Ishikawa (cell line): ENCODE data around the gene STK11IP.

Source experiments
- CEBPB ChIP-seq: IDR thresholded peaks from 2 replicates; pipeline ENCODE4 v1.6.1; 2012
- CREB1 ChIP-seq: IDR thresholded peaks from 2 replicates; pipeline ENCODE4 v1.6.1; 2012; ENCODE audit warnings: low read depth
- EGR1 ChIP-seq: IDR thresholded peaks from 2 replicates; pipeline ENCODE4 v1.6.1; 2012
- EP300 ChIP-seq: IDR thresholded peaks from 2 replicates; pipeline ENCODE4 v1.6.1; 2012; ENCODE audit warnings: borderline replicate concordance
- FOXM1 ChIP-seq: IDR thresholded peaks from 2 replicates; pipeline ENCODE4 v1.6.1; 2012; ENCODE audit warnings: low read depth, borderline replicate concordance
- NFIC ChIP-seq: IDR thresholded peaks from 2 replicates; pipeline ENCODE4 v1.6.1; 2012
- RAD21 ChIP-seq: IDR thresholded peaks from 2 replicates; pipeline ENCODE4 v1.6.1; 2012; ENCODE audit warnings: low read depth
- TAF1 ChIP-seq: IDR thresholded peaks from 2 replicates; pipeline ENCODE4 v1.6.1; 2012; ENCODE audit warnings: low read depth, mild to moderate bottlenecking
- TEAD4 ChIP-seq: IDR thresholded peaks from 2 replicates; pipeline ENCODE4 v1.6.1; 2012
- YY1 ChIP-seq: IDR thresholded peaks from 2 replicates; pipeline ENCODE4 v1.6.1; 2012; ENCODE audit warnings: low read depth
- TF ChIP-seq, protein P1 (sequence below): IDR thresholded peaks from 2 replicates; pipeline ENCODE4 v1.6.1; 2012
- TF ChIP-seq, protein P2 (sequence below): IDR thresholded peaks from 2 replicates; pipeline ENCODE4 v1.6.1; 2012
- TF ChIP-seq, protein P3 (sequence below): IDR thresholded peaks from 2 replicates; pipeline ENCODE4 v1.6.1; 2012; ENCODE audit warnings: low read depth, mild to moderate bottlenecking

DNA sequence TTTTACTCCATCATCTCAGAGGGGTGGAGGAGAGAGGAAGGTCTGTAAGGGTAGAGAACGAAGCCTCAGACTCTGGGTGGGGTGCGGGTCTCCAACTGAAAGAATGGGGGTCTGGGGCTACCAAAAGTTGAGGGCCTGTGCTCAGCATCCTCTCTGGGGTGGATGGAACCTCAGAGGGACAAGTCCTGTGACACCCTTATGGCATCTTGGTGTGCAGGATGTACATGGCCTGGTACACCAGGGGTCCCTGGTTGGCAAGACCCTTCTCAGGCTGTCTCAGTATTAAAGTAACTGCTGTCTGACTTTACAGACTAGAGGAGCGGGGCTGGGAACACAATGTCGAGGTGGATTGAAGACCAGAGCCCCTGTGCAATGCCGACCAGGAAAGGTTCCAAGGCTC is 27.5 kb downstream of the STK11IP start:
- no peak for TF ChIP-seq CEBPB
- no peak for TF ChIP-seq EP300
- TF ChIP-seq TAF1: no peak
- TF ChIP-seq, protein P1, sequence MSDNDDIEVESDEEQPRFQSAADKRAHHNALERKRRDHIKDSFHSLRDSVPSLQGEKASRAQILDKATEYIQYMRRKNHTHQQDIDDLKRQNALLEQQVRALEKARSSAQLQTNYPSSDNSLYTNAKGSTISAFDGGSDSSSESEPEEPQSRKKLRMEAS: no peak
- TF ChIP-seq, protein P2, sequence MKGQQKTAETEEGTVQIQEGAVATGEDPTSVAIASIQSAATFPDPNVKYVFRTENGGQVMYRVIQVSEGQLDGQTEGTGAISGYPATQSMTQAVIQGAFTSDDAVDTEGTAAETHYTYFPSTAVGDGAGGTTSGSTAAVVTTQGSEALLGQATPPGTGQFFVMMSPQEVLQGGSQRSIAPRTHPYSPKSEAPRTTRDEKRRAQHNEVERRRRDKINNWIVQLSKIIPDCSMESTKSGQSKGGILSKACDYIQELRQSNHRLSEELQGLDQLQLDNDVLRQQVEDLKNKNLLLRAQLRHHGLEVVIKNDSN: no peak
- TF ChIP-seq, protein P3, sequence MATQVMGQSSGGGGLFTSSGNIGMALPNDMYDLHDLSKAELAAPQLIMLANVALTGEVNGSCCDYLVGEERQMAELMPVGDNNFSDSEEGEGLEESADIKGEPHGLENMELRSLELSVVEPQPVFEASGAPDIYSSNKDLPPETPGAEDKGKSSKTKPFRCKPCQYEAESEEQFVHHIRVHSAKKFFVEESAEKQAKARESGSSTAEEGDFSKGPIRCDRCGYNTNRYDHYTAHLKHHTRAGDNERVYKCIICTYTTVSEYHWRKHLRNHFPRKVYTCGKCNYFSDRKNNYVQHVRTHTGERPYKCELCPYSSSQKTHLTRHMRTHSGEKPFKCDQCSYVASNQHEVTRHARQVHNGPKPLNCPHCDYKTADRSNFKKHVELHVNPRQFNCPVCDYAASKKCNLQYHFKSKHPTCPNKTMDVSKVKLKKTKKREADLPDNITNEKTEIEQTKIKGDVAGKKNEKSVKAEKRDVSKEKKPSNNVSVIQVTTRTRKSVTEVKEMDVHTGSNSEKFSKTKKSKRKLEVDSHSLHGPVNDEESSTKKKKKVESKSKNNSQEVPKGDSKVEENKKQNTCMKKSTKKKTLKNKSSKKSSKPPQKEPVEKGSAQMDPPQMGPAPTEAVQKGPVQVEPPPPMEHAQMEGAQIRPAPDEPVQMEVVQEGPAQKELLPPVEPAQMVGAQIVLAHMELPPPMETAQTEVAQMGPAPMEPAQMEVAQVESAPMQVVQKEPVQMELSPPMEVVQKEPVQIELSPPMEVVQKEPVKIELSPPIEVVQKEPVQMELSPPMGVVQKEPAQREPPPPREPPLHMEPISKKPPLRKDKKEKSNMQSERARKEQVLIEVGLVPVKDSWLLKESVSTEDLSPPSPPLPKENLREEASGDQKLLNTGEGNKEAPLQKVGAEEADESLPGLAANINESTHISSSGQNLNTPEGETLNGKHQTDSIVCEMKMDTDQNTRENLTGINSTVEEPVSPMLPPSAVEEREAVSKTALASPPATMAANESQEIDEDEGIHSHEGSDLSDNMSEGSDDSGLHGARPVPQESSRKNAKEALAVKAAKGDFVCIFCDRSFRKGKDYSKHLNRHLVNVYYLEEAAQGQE: no peak
- no peak for TF ChIP-seq EGR1
- no peak for TF ChIP-seq NFIC
- TF ChIP-seq CREB1: no peak
- TF ChIP-seq FOXM1: no peak
- no peak for TF ChIP-seq RAD21
- TF ChIP-seq TEAD4: no peak
- no peak for TF ChIP-seq YY1
